ENCODE measurements around the gene MYLK4. TPM values are rescaled to one million over a fixed set of nuclear protein-coding genes. Genes with fewer than 3 reads are reported as not detected.

Gene MYLK4
- total and polyA plus RNA-seq, 2 experiments from 2014 or later: 0.29 to 0.43 TPM

GRCh38 chr6:2676048-2676447 is 74.7 kb downstream of the MYLK4 start:
- Histone ChIP-seq H3K27ac (no peak overlapping the region), H2AFZ (no peak overlapping the region), H3K79me2 (no peaks in the 10 kb centered on the region), H3K4me1 (ENCODE audit: insufficient read depth) (no peaks in the 10 kb centered on the region), H3K9me2 (replicated peaks; ENCODE audit: insufficient read depth) (no peaks in the 10 kb centered on the region), H3K27me3 (no peaks in the 10 kb centered on the region), H3K9me3 (ENCODE audit: low read depth) (no peaks in the 10 kb centered on the region), H3K4me2 (no peak overlapping the region), H3K36me3 (replicated peaks; ENCODE audit: insufficient read depth, low read depth) (no peaks in the 10 kb centered on the region), H3K4me3 (no peak overlapping the region), H4K20me1 (ENCODE audit: insufficient read depth, poor library complexity, severe bottlenecking) (no peaks in the 10 kb centered on the region)
- TF ChIP-seq EZH2phosphoT487 (IDR thresholded peaks at IDR 0.05; ENCODE audit: low read depth, severe bottlenecking, unreplicated experiment) (no peak), EZH2 (IDR thresholded peaks at IDR 0.05; ENCODE audit: borderline replicate concordance) (no peak), CTCF (IDR thresholded peaks at IDR 0.05; ENCODE audit: poor library complexity) (no peak)
- 89% methylated on average over 2 of the region's 2 CpGs for WGBS (ENCODE audit: low lambda C conversion rate, missing lambda C conversion rate)
- DNase-seq (ENCODE audit: low spot score): no peak

GRCh38 chr6:2674857-2675256 is 75.9 kb downstream of the MYLK4 start:
- Histone ChIP-seq H3K4me1 (ENCODE audit: insufficient read depth) (no peaks in the 10 kb centered on the region), H3K27me3 (no peaks in the 10 kb centered on the region), H3K9me3 (ENCODE audit: low read depth) (no peaks in the 10 kb centered on the region), H3K36me3 (replicated peaks; ENCODE audit: insufficient read depth, low read depth) (no peaks in the 10 kb centered on the region), H3K4me2 (no peak overlapping the region), H3K9me2 (replicated peaks; ENCODE audit: insufficient read depth) (no peaks in the 10 kb centered on the region), H3K27ac (no peak overlapping the region), H3K79me2 (no peaks in the 10 kb centered on the region), H4K20me1 (ENCODE audit: insufficient read depth, poor library complexity, severe bottlenecking) (no peaks in the 10 kb centered on the region), H2AFZ (no peak overlapping the region), H3K4me3 (no peak overlapping the region)
- 95% methylated on average over 6 of the region's 6 CpGs for WGBS (ENCODE audit: low lambda C conversion rate, missing lambda C conversion rate)
- no peak for DNase-seq (ENCODE audit: low spot score)
- TF ChIP-seq CTCF (IDR thresholded peaks at IDR 0.05; ENCODE audit: poor library complexity) (no peak), EZH2phosphoT487 (IDR thresholded peaks at IDR 0.05; ENCODE audit: low read depth, severe bottlenecking, unreplicated experiment) (no peak), EZH2 (IDR thresholded peaks at IDR 0.05; ENCODE audit: borderline replicate concordance) (no peak)

- no peaks in the 10 kb centered on the region for H3K36me3 ChIP-seq (replicated peaks; ENCODE audit: insufficient read depth, low read depth)
- H3K27me3 ChIP-seq: no peaks in the 10 kb centered on the region
- H2AFZ ChIP-seq: no peak overlapping the region
- 95% methylated on average over 12 of the region's 12 CpGs for WGBS (ENCODE audit: low lambda C conversion rate, missing lambda C conversion rate)
- H3K27ac ChIP-seq: no peak overlapping the region
- no peaks in the 10 kb centered on the region for H4K20me1 ChIP-seq (ENCODE audit: insufficient read depth, poor library complexity, severe bottlenecking)
- no peaks in the 10 kb centered on the region for H3K79me2 ChIP-seq
- no peaks in the 10 kb centered on the region for H3K9me2 ChIP-seq (replicated peaks; ENCODE audit: insufficient read depth)
- no peaks in the 10 kb centered on the region for H3K9me3 ChIP-seq (ENCODE audit: low read depth)
- no peak for TF ChIP-seq EZH2phosphoT487 (IDR thresholded peaks at IDR 0.05; ENCODE audit: low read depth, severe bottlenecking, unreplicated experiment)
- TF ChIP-seq EZH2 (IDR thresholded peaks at IDR 0.05; ENCODE audit: borderline replicate concordance): no peak
- no peak for TF ChIP-seq CTCF (IDR thresholded peaks at IDR 0.05; ENCODE audit: poor library complexity)
- no peak for DNase-seq (ENCODE audit: low spot score)
- no peak overlapping the region for H3K4me2 ChIP-seq
- H3K4me1 ChIP-seq (ENCODE audit: insufficient read depth): no peaks in the 10 kb centered on the region
- no peak overlapping the region for H3K4me3 ChIP-seq
These were observed 81.5 kb downstream of the MYLK4 start for GRCh38 chr6:2669067-2669700.
